Measurements from ENCODE around the gene SMARCA5. TPM values are rescaled to one million over a fixed set of nuclear protein-coding genes. Genes with fewer than 3 reads are reported as not detected.
A peak's percentile ranks its signal among the peaks of the same experiment; 100 is the strongest.

The SMARCA5 gene
- total and polyA plus RNA-seq, 8 donors, result 52.4 to 348 (median 282) TPM

GRCh38 chr4:143559757-143560147 lies 46.2 kb downstream of the SMARCA5 start:
- no peak for TF ChIP-seq CTCF (IDR thresholded peaks at IDR 0.05)
- DNase-seq (peak in 1 of 4 donors; percentile 3), ATAC-seq (no peak)
- Histone ChIP-seq H3K4me3 (peak overlapping the region; percentile 42 to 48), H3K36me3 (peaks cover 0 to 13% of the 10 kb centered on the region in 2 donors), H3K27ac (no peak overlapping the region), H3K9me3 (no peaks in the 10 kb centered on the region), H3K27me3 (peaks cover 0 to 15% of the 10 kb centered on the region in 2 donors), H3K4me1 (peaks cover 0 to 14% of the 10 kb centered on the region in 2 donors)
- intact Hi-C loops (cut with DNase I), result no loop called here

GRCh38 chr4:143564472-143564871 lies 51.0 kb downstream of the SMARCA5 start:
- H3K27ac ChIP-seq, result no peak overlapping the region
- peaks cover 0 to 7% of the 10 kb centered on the region in 2 donors for H3K4me1 ChIP-seq

GRCh38 chr4:143575331-143575730 lies 61.8 kb downstream of the SMARCA5 start:
- ATAC-seq (no peak), DNase-seq (no peak)
- intact Hi-C loops (cut with DNase I), result no loop called here
- Histone ChIP-seq H3K36me3 (no peaks in the 10 kb centered on the region), H3K9me3 (no peaks in the 10 kb centered on the region), H3K4me3 (no peak overlapping the region), H3K27ac (no peak overlapping the region), H3K27me3 (no peaks in the 10 kb centered on the region), H3K4me1 (no peaks in the 10 kb centered on the region)
- TF ChIP-seq CTCF (IDR thresholded peaks at IDR 0.05), result no peak

More at GRCh38 chr4:143564472-143564871, 51.0 kb downstream of the SMARCA5 start:
- Histone ChIP-seq H3K9me3 (no peaks in the 10 kb centered on the region), H3K27me3 (peaks cover 0 to 5% of the 10 kb centered on the region in 2 donors), H3K4me3 (no peak overlapping the region), H3K36me3 (no peaks in the 10 kb centered on the region)
- no peak for TF ChIP-seq CTCF (IDR thresholded peaks at IDR 0.05)
- intact Hi-C loops (cut with DNase I), result no loop called here
- ATAC-seq, result no peak
- DNase-seq, result no peak

DNA sequence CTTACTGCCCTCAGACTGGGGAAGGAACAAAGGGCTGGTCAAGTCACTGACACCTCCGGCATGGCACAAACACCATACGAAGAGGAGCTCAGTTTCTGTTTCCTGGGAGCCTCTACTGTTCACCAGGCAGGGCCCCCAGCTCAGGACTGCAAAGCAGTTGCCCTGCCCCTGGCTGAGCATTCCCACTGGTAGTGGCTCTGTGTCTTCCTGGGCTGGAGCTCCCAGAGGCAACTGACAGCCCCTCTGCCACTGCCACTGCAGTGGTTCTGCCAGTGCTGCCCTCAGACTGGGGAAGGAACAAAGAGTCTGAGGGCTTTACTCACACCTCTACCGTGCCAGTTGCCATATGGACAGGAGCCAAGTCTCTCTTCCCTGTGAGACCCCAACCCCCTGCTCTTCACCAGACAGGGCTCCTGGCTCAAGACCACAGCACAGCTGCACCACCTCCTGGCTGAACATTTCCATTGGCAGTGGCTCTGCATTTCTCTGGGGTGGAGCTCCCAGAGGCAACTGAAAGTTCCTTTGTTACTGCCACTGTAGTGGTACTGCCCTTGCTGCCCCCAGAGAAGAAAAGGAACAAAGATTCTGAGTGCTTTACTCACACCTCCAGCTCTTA lies 67.9 kb downstream of the SMARCA5 start:
- Histone ChIP-seq H3K27me3 (no peaks in the 10 kb centered on the region), H3K4me3 (no peak overlapping the region), H3K4me1 (no peaks in the 10 kb centered on the region), H3K36me3 (no peaks in the 10 kb centered on the region), H3K27ac (no peak overlapping the region), H3K9me3 (peaks cover 0 to 8% of the 10 kb centered on the region in 2 donors)
- intact Hi-C loops (cut with DNase I), result no loop called here
- TF ChIP-seq CTCF (IDR thresholded peaks at IDR 0.05), result no peak
- DNase-seq (peak in 1 of 4 donors; percentile 44), ATAC-seq (no peak)

- DNase-seq, result no peak
- ATAC-seq, result no peak
- Histone ChIP-seq H3K4me3 (no peak overlapping the region), H3K36me3 (no peaks in the 10 kb centered on the region), H3K27ac (no peak overlapping the region), H3K9me3 (peaks cover 0 to 8% of the 10 kb centered on the region in 2 donors), H3K27me3 (no peaks in the 10 kb centered on the region), H3K4me1 (no peaks in the 10 kb centered on the region)
- TF ChIP-seq CTCF (IDR thresholded peaks at IDR 0.05), result no peak
- intact Hi-C loops (cut with DNase I), result no loop called here
Observed at GRCh38 chr4:143585548-143585947, 72.0 kb downstream of the SMARCA5 start.
